ENCODE measurements around the gene BDH1. TPM values are rescaled to one million over a fixed set of nuclear protein-coding genes. Genes with fewer than 3 reads are reported as not detected.
"Not testable (repeated sequence)": the region's sequence is repeated elsewhere in the genome, so short reads cannot be mapped to it uniquely, and the experiment has no call there.

The BDH1 gene
- total RNA-seq, 1 donor from 2014 or later: 56.3 TPM

DNA sequence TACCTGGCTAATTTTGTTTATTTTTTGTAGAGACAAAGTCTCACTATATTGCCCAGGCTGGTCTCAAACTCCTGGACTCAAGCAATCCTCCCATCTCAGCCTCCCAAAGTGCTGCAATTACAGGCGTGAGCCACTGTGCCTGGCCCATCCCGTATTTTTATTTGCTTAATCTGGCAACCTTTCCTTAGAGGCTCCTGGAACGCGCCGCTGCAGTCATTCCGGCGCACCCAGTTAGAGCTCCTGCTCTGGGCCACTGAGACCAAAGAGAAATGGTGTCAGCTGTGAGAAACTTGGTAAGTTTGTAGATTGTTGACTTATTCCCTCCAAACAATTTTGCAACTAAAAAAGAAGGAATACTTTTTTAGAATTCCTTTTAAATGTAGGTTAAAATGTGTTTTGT lies 78.0 kb downstream of the BDH1 start:
- intact Hi-C loops (cut with micrococcal nuclease); DNase-seq: not testable (repeated sequence)
- peak; percentile 84 for ATAC-seq

DNA sequence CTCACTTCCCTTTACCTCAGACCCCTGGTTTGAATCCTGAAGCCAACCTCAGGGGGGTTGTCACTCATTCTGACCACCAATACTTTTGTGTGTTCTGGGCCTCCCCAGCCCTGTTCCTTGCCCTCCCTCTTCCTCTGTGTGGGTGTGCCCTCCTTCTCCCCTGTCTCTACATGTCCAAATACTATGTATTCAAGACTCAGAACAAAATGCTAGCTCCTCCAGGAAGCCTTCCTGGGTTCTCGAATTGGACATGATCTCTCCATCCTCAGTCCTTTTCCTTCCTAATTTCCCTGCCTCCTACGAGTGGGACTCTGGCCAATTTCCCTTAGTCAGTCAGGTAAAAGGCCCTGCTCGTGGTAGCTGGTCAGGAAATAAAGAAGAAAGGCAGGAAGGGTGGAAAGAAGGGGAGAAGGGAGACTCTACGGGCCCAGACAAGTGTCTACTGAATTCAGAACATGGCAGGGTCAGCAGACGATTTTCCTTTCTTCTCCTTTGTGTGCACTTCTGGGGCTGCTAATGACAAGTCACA lies 79.7 kb downstream of the BDH1 start:
- intact Hi-C loops (cut with micrococcal nuclease): no loop called here
- ATAC-seq: no peak

DNA sequence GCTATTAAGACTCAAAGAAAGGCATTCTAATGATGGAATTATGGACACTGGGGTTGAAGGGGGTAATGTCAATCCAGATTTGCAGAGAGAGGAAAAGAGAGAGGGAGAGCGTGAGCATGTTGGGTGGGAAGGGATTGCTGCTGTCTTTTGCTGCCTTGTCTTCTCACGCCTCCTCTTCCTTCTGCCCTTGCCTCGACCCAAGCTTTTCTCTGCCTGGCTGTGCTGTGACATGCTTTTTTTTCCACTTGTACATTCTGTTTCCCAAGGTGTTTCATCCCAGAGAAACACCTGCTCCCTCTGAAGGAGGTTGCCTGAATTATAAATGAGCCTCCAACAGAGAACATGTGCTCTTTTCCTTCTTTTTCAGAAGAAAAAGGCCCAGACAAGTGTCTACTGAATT lies 80.3 kb downstream of the BDH1 start:
- ATAC-seq: no peak
- intact Hi-C loops (cut with micrococcal nuclease): no loop called here
- no peak for DNase-seq

More for the DNA sequence above, 79.7 kb downstream of the BDH1 start:
- DNase-seq: no peak

DNA sequence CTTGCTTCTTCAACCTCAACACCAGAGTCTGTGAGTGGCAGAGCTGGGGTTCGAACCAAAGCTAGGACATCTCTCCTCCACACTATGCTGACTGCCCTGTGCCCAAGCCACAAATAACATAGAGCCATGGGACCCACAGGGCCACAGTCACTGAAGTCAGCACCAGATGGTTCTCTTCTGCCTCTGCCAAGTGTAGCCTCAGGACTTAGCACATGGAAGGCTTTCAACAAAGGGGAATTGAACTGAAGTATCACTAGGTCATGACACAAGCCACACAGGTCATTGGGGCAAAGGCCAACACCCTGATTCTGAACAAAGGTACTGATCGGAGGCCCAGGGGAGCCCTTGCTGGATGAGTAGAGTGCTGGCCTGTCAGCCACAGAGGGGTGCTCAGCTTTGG lies 83.6 kb downstream of the BDH1 start:
- intact Hi-C loops (cut with micrococcal nuclease): no loop called here
- DNase-seq (no peak), ATAC-seq (no peak)

DNA sequence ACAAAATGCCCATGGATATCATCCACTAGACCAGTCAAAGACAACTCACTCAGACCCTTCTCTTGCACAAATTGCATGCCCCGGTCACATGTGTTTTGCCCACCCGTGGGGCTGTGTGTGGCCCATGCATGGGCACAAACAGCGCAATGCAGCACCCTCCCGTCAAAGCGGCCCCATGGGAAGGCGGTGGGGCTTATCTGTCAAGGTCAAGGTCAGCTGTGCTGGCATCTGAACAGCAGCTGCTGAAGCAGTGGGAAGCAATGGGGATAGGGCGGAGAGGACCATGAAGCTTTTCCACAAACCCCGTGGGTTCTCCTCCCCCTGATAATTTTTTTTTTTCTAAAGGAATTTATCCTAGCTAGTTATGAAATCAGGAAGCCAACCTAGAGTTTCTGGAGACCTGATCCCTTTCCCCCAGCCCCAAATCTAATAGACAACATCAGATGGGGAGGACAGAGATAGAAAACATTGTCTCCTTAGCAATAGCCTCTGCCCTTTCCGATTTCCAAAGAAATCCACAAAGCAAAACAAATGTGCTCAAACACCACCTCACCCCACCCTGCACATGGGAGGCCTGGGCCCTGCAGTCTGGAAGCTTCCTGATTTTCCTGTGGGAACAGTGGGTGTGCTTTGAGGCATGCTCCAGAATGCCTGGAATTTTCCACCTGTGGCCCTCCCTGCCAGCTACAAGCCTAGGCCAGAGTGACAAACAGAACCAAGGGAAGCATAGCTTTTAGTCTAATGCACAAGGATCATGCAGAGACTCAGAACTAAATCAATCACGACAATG lies 84.4 kb downstream of the BDH1 start:
- DNase-seq (no peak), ATAC-seq (no peak)
- intact Hi-C loops (cut with micrococcal nuclease): no loop called here

DNA sequence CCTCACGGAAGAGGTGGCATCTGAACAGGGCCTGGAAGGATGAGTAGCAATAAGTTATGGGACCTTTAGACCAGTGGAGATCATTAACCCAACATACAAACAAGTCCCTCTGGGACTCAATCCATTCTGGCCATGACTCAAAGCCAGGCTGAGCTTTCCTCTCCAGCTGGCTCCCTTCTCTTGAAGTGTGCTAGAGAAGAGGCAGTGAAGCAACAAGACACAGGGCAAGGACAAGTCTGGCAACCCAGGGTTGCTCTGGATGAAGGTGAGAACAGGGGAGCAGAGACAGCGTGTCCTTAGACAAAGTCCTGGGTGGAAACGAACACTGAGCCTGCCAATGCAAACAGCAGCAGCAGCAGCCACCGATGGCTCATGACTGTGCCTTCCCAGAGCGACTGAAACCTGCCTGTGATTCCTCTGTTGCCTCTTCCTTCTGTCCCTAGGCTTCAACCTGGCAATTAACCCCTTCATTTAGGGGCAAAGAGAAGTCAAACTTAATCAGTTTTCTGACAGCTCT lies 86.8 kb downstream of the BDH1 start:
- DNase-seq (no peak), ATAC-seq (peak; percentile 42)
- intact Hi-C loops (cut with micrococcal nuclease): no loop called here

DNA sequence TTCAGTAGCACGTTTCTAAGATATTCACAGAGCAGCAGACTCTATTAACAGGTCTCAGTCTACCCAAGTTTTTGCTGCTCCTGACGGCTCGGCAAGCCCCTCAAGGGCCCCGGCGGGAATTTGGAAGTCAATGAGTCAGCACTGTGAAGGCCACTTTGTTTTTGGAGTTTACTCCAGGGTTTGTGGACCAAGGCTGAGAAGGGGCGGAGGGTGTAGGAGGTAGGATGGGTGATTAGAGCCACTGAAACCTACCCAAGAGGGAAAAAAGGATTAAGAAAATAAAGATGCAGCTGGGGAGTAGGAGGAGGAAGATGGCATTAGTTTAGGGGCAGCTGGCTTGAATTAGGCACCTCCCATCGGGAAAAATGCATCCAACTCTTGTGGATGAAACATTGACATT lies 87.6 kb downstream of the BDH1 start:
- DNase-seq: no peak
- intact Hi-C loops (cut with micrococcal nuclease): no loop called here
- no peak for ATAC-seq

DNA sequence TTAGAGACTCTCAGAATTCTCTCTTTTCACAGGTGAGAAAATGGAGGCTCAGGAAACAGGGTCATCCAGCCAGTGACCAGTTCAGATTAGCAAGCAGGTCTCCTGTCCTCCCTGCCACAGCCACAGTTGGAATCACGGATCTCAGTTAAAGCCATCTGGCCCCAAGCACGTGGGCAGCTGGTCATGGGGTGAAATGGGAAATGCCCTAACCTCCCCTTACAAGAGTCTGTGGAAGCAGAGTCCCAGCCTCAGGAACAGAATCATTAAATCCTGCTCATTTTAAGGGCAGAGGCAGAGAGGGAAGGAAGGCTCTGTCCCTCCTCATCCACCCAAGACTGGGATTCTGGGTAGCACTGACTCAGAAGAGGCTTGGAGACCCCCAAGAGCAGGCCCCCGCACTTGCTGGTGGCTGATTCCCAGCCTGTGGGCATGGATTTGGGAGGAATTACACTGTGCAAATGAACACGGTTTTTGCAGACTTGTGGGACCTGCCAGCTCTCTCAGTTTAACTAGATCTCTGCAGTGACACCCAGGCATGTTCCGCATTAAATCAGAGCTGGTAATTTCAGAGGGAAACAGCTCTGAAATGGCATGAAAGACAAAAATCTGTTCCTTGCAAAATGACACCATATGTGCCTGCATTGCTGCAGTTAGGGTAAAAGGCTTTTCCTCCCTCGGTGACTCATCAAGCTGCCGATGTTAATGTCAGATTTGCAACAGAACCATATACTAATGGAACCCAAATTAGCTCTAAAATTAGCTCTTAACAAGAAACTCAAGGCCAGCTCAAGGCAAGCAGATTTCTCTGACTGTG lies 89.0 kb downstream of the BDH1 start:
- ATAC-seq: peak; percentile 38
- no peak for DNase-seq
- intact Hi-C loops (cut with micrococcal nuclease): no loop called here

DNA sequence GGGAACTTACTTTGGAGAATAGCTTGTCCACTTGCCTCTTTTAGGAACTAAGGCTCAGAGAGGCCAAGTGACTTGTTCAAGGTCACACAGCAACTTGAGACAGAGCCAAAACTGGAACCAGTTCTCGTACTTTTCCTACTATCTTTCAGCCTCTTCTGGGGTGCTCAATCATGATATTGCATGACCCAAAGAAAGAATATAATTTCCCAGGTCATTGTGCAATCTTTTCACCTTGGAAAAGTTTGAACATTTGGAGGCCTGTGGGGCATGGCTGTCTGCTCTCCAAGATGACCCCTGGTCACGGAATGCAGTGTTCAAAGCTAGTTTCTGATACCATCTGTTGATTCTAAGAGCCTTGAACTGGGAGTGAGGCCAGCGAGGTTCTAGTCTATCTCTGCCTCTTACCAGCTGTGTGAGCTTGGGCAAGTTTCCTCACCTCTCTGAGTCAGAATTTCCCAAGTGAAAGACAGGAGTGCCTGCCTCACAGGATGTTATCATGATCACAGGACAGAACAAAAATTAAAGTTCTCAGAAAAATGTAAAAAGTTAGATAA lies 89.7 kb downstream of the BDH1 start:
- ATAC-seq: no peak
- intact Hi-C loops (cut with micrococcal nuclease): no loop called here

DNA sequence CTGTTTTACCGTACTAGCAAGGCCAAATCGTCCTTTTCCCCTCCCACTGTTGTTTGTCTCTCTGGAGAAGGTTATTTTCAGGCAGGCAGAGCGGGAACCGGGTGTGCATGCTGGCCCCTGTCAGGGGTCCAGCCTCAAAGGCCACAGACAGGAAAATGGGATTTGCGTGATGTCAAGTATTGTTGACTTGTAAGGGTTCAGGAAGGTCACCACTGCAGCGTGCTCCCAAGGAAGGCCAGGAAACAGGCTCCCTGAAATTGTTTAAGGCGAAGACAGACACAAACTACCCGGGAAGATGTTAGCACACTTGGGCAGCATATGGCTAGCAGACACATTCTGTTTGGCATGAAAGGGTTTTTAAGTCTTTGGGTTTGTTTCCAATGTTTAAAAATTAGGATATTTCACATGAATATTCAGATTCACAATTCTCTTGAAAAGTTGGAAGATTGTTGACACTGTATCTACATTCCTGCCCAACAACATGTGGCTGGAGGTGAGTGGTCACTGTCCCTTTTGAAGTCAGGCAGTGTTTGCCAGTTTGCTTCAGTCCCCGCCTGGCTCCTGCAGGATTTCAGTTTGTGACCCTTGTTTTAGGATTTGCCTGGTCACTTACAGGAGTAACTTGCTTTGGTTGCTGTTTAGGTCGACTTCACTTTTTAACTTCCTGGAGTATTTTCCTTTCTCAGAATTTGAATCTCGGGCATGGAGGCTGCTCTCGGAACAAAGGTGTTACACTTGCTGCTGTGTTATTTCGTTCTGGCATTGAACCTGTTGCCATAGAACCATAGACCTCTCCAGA lies 90.4 kb downstream of the BDH1 start:
- no peak for DNase-seq
- intact Hi-C loops (cut with micrococcal nuclease): no loop called here
- ATAC-seq: no peak

More for the DNA sequence above, 89.7 kb downstream of the BDH1 start:
- DNase-seq: no peak

DNA sequence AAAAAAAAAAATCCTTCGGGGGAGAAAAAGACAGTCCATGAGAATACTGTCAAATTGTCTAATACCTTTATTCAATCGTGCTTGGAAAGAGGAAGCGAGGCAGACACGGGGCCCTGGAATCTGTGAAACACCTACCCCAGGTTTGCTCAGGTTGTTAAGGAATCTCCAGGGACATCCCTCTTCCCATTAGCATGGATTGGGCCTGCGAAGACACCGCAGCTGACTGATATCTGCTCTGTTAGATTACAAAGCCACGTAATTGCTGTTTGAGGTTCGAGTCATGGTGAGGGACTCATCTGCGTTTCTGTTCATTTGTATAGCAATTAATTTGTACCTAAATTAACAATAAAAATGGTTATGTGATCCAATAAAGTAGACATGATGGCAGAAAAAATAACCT lies 91.0 kb downstream of the BDH1 start:
- ATAC-seq (no peak), DNase-seq (no peak)
- intact Hi-C loops (cut with micrococcal nuclease): no loop called here

DNA sequence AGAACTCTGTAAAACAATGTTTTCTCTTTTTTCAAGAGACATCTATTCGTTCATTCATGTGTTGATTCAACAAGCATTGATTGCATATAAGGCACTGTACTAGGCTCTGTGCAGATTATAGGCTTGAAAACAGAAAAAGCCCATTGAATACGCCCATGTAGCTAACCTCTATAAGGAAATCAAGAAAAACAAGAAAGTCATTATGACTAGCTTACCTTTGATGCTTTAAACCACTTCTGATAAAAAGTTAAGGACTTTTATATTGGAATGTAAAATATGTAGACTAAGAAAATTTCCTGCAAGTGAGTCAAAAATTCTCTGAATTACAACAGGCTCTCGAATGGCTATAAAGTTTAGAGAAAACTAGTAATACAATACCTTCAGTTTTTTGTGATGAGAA lies 92.5 kb downstream of the BDH1 start:
- intact Hi-C loops (cut with micrococcal nuclease): no loop called here
- no peak for DNase-seq
- no peak for ATAC-seq

DNA sequence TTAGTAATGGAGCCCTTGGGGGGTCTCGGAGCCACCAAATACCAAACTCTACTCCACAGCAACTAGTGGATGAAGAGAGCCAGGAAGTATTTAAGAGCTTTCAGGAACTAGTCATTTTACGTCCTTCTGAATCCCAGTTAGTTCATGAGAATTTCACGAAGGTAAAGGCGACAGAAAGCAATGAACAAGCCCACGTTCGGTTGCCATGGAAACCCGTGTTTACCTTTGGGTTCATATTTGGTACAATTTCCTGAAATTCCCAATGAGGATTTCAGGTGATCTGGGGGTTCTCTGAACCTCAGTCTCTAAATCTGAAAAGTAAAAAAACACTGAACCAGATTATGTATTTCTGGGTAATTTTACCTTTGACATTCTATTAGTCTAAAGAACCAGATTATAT lies 93.0 kb downstream of the BDH1 start:
- intact Hi-C loops (cut with micrococcal nuclease): no loop called here
- no peak for DNase-seq
- ATAC-seq: no peak

DNA sequence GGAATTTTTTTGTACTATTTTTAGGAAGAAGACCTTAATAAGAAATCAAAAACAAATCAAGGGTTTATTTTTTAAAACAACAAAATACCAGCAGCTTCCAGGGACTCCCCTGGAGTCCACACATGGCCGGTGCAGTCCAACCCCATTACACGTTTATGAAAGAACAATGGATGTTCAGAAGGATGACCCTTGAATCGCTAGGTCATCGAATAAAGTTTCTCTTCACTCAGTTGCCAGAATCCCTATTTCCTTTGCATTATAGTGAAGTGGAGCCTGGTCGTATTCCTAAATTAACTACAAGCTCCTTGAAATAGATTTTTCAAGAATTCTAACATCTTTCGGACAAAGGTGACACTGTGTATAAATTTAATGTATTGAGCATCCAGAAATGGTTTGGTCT lies 95.1 kb downstream of the BDH1 start:
- intact Hi-C loops (cut with micrococcal nuclease): no loop called here
- DNase-seq (no peak), ATAC-seq (no peak)

DNA sequence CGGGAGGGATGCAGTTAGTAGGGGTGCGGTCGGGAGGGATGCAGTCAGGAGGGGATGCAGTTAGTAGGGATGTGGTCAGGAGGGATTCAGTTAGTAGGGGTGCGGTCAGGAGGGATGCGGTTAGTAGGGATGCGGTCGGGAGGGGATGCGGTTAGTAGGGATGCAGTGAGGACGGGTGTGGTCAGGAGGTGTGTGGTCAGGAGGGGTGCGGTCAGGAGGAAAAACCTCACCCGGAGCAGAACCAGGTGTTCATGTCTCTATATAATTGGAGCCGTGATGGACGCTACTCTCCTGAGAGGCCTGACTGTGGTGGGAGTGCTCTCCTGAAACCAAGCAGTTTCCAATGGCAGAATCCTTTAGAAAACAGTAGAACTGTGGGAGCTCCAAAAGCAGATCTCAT lies 95.8 kb downstream of the BDH1 start:
- ATAC-seq (no peak), DNase-seq (no peak)
- intact Hi-C loops (cut with micrococcal nuclease): no loop called here
